ENCODE results near the gene KLF6. TPM values are rescaled to one million over a fixed set of nuclear protein-coding genes. Genes with fewer than 3 reads are reported as not detected.

The KLF6 gene
- total and polyA plus RNA-seq, 9 of the 15 experiments (the other 6 are each of a cell fraction or from before 2014, with no cell fraction given) = 3.2 to 23.9 (median 8.0) TPM

GRCh38 chr10:3805791-3806461 lies 20.9 kb upstream of the KLF6 start (continued):
- TF ChIP-seq PHF20 (IDR thresholded peaks at IDR 0.05; ENCODE audit: partially characterized antibody) = no peak
- TF ChIP-seq CBFB (CRISPR knock-in tag; IDR thresholded peaks at IDR 0.05) = no peak
- no peak for TF ChIP-seq UBTF (IDR thresholded peaks at IDR 0.05; ENCODE audit: borderline replicate concordance in 1 of 2, low read depth in 2 of 2, low read length in 2 of 2)
- TF ChIP-seq AFF4 (CRISPR knock-in tag; IDR thresholded peaks at IDR 0.05) = no peak
- peak; percentile 25; the same call in 1 of the 2 replicates for TF ChIP-seq MITF (IDR thresholded peaks at IDR 0.05)
- TF ChIP-seq U2AF1 (optimal IDR thresholded peaks at IDR 0.05; ENCODE audit: low read depth, low read length) = no peak
- peak in 1 of 2 experiments; percentile 14; a peak in 1 of 4 replicates for TF ChIP-seq RAD21 (CRISPR knock-in tag; conservative IDR thresholded peaks at IDR 0.05 in 1 of 2, IDR thresholded peaks at IDR 0.05 in 1 of 2)
- no peak; the same call in 1 of the 2 replicates for TF ChIP-seq RNF2 (IDR thresholded peaks at IDR 0.05)
- peak; percentile 92 for TF ChIP-seq SMARCC2 (IDR thresholded peaks at IDR 0.05; ENCODE audit: low read depth)
- no peak for TF ChIP-seq ZBTB5 (IDR thresholded peaks at IDR 0.05)
- TF ChIP-seq HMBOX1 (IDR thresholded peaks at IDR 0.05) = no peak
- TF ChIP-seq MED1 (CRISPR knock-in tag; IDR thresholded peaks at IDR 0.05; ENCODE audit: borderline replicate concordance) = no peak
- 0 out of 2 replicates have a peak, but pooled peaks have one; percentile 47 for TF ChIP-seq HDAC2 (IDR thresholded peaks at IDR 0.05)
- no peak for TF ChIP-seq ATF4 (CRISPR knock-in tag; IDR thresholded peaks at IDR 0.05)
- TF ChIP-seq KHSRP (IDR thresholded peaks at IDR 0.05) = no peak
- TF ChIP-seq HNRNPL (IDR thresholded peaks at IDR 0.05; ENCODE audit: low read depth, low read length) = no peak

Measured in K562 (cell line).